Dermis blood vessel endothelial cell (primary cell): Measurements from ENCODE around the gene HAO1. TPM values are rescaled to one million over a fixed set of nuclear protein-coding genes. Genes with fewer than 3 reads are reported as not detected.
"Not testable (repeated sequence)": the region's sequence is repeated elsewhere in the genome, so short reads cannot be mapped to it uniquely, and the experiment has no call there.

Experiments used
- DNase-seq: peaks from one replicate; pipeline ENCODE4 v3.0.0; 2010
- total RNA-seq: library from RNA; depleted of rRNA; stranded (reverse); fragments of >200 nt; gene quantifications from 2 replicates; pipeline ENCODE4 v1.2.3, GENCODE V29; 2014

HAO1 gene
- total RNA-seq, 1 donor from 2014 or later = not detected

GRCh38 chr20:7850775-7851490 lies 89.3 kb downstream of the HAO1 start:
- DNase-seq = no peak

GRCh38 chr20:7849675-7850074 lies 90.6 kb downstream of the HAO1 start:
- DNase-seq = no peak

- DNase-seq = no peak
These were observed 91.9 kb downstream of the HAO1 start for GRCh38 chr20:7848351-7848750.

- DNase-seq = no peak
These were observed 96.6 kb downstream of the HAO1 start for GRCh38 chr20:7843613-7844012.

- peak; percentile 95 for DNase-seq
These were observed 98.3 kb downstream of the HAO1 start for GRCh38 chr20:7841971-7842310.

GRCh38 chr20:7841291-7841970 lies 98.8 kb downstream of the HAO1 start:
- peak; percentile 47 for DNase-seq

GRCh38 chr20:7836076-7836475 lies 104.2 kb downstream of the HAO1 start:
- no peak for DNase-seq

GRCh38 chr20:7834441-7834840 lies 105.8 kb downstream of the HAO1 start:
- DNase-seq = not testable (repeated sequence)

Other genes with a start within 250 kb of the HAO1 start
- gene TMX4, start 79.3 kb upstream of the HAO1 start, total RNA-seq = 16.0 and 18.0 TPM in 2 replicates
- gene PLCB1, start 191.8 kb upstream of the HAO1 start, total RNA-seq = 18.0 and 19.6 TPM in 2 replicates